ENCODE measurements around the gene PUM1. TPM values are rescaled to one million over a fixed set of nuclear protein-coding genes. Genes with fewer than 3 reads are reported as not detected.
"Not testable (repeated sequence)": the region's sequence is repeated elsewhere in the genome, so short reads cannot be mapped to it uniquely, and the experiment has no call there.

PUM1 gene
- total RNA-seq, 1 donor from 2014 or later, result 42.4 TPM

- H3K4me3 ChIP-seq (ENCODE audit: low read depth, low read length), result no peak overlapping the region
- no peak for TF ChIP-seq CTCF (conservative IDR thresholded peaks at IDR 0.05; ENCODE audit: low read depth, low read length)
- no peak for DNase-seq (ENCODE audit: low read depth)
Measured at GRCh38 chr1:31051611-31052010, 13.9 kb downstream of the PUM1 start.

DNA sequence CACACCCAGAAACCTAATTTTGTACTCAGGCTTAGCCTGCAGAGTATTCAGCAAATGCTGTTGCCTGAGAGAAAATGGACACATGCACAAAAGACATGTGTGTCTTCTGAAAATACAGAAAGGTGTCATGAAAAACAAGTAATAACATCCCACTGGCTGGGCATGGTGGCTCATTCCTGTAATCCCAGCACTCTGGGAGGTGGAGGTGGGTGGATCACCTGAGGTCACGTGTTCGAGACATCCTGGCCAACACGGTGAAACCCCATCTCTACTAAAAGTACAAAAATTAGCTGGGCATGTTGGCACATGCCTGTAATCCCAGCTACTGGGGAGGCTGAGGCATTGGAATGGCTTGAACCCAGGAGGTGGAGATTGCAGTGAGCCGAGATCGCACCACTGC is 18.0 kb downstream of the PUM1 start:
- not testable (repeated sequence) for DNase-seq (ENCODE audit: low read depth); H3K4me3 ChIP-seq (ENCODE audit: low read depth, low read length)

DNA sequence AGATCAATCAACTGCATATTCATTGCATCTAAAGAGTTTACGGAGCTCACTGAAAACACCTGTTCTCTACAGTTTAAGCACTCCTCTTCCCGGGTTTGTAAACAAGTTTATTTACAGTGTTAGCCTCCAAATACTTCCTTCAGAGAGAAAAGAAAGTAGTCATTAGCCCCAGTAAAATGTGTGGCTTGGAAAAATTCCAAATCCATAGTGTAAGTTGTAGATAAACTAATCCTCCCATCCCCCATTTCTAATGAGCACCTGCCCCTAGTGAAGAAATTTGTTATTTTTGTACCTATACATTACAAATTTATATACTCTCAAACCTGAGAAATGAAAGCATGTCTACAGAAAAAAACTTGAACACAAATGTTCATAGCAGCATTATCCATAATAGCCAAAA is 21.9 kb downstream of the PUM1 start:
- H3K4me3 ChIP-seq (ENCODE audit: low read depth, low read length), result no peak overlapping the region
- no peak for DNase-seq (ENCODE audit: low read depth)
- TF ChIP-seq CTCF (conservative IDR thresholded peaks at IDR 0.05; ENCODE audit: low read depth, low read length), result no peak

DNA sequence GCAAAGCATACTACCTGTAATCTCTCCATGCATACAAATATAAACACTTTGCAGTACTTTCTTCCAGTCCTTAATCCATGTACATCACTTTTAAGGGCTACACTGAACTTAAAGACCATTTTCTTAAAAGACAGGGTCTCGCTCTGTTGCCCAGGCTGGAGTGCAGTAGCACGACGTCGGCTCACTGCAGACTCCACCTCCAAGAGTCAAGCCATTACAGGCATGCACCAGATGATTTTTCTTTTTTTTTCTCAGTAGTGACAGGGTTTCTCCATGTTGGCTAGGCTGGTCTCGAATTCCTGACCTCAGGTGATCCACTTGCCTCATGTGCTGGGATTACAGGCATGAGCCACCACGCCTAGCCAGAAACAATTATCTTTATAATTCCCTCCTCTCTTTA is 22.9 kb downstream of the PUM1 start:
- DNase-seq (ENCODE audit: low read depth), result no peak
- TF ChIP-seq CTCF (conservative IDR thresholded peaks at IDR 0.05; ENCODE audit: low read depth, low read length), result no peak
- no peak overlapping the region for H3K4me3 ChIP-seq (ENCODE audit: low read depth, low read length)

GRCh38 chr1:31041529-31041928 is 24.0 kb downstream of the PUM1 start:
- no peak for DNase-seq (ENCODE audit: low read depth)
- H3K4me3 ChIP-seq (ENCODE audit: low read depth, low read length), result no peak overlapping the region
- no peak for TF ChIP-seq CTCF (conservative IDR thresholded peaks at IDR 0.05; ENCODE audit: low read depth, low read length)

- H3K4me3 ChIP-seq (ENCODE audit: low read depth, low read length), result no peak overlapping the region
- DNase-seq (ENCODE audit: low read depth), result no peak
- TF ChIP-seq CTCF (conservative IDR thresholded peaks at IDR 0.05; ENCODE audit: low read depth, low read length), result no peak
Measured at GRCh38 chr1:31040038-31040437, 25.5 kb downstream of the PUM1 start.

DNA sequence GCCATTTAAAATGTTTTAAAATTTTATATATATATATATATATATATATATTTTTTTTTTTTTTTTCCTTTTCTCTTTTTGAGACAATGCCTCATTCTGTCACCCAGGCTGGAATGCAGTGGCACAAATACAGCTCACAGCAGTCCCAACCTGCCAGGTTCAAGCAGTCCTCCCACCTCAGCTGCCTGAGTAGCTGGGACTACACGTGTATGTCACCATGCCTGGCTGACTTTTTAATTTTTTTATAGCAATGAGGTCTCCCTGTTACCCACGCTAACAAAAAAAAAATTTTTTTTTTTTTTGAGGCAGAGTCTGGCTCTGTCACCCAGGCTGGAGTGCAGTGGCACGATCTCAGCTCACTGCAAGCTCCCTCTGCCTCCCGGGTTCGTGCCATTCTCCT is 26.6 kb downstream of the PUM1 start:
- DNase-seq (ENCODE audit: low read depth); H3K4me3 ChIP-seq (ENCODE audit: low read depth, low read length): not testable (repeated sequence)

- no peak for DNase-seq (ENCODE audit: low read depth)
- TF ChIP-seq CTCF (conservative IDR thresholded peaks at IDR 0.05; ENCODE audit: low read depth, low read length), result no peak
- H3K4me3 ChIP-seq (ENCODE audit: low read depth, low read length), result no peak overlapping the region
Measured at GRCh38 chr1:31038360-31038759, 27.2 kb downstream of the PUM1 start.
